PC-9 (cell line): ENCODE measurements around the gene LSM10.

Experiments used
- EZH2 ChIP-seq: fragments of 200-600 bp; sonication (generic); IDR thresholded peaks from 2 replicates; pipeline ENCODE4 v1.8.0; 2017; ENCODE audit warnings: antibody characterized with exemption, low read depth
- TF ChIP-seq, protein P1 (sequence below): fragments of 200-600 bp; sonication (generic); conservative IDR thresholded peaks from 2 replicates; pipeline ENCODE4 v1.6.1; 2017; ENCODE audit warnings: mixed run types, antibody characterized with exemption, mild to moderate bottlenecking, moderate library complexity

- TF ChIP-seq EZH2 = no peak
- TF ChIP-seq, protein P1, sequence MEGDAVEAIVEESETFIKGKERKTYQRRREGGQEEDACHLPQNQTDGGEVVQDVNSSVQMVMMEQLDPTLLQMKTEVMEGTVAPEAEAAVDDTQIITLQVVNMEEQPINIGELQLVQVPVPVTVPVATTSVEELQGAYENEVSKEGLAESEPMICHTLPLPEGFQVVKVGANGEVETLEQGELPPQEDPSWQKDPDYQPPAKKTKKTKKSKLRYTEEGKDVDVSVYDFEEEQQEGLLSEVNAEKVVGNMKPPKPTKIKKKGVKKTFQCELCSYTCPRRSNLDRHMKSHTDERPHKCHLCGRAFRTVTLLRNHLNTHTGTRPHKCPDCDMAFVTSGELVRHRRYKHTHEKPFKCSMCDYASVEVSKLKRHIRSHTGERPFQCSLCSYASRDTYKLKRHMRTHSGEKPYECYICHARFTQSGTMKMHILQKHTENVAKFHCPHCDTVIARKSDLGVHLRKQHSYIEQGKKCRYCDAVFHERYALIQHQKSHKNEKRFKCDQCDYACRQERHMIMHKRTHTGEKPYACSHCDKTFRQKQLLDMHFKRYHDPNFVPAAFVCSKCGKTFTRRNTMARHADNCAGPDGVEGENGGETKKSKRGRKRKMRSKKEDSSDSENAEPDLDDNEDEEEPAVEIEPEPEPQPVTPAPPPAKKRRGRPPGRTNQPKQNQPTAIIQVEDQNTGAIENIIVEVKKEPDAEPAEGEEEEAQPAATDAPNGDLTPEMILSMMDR = no peak
These were observed 12.1 kb downstream of the LSM10 start, which contains the start of gene STK40 for GRCh38 chr1:36385410-36386264.
